ENCODE measurements around the gene NEU2.
"Not testable (repeated sequence)": the region's sequence is repeated elsewhere in the genome, so short reads cannot be mapped to it uniquely, and the experiment has no call there.

NEU2 gene

GRCh38 chr2:233036162-233036838 is 3.8 kb downstream of the NEU2 start:
- DNase-seq = no peak

DNA sequence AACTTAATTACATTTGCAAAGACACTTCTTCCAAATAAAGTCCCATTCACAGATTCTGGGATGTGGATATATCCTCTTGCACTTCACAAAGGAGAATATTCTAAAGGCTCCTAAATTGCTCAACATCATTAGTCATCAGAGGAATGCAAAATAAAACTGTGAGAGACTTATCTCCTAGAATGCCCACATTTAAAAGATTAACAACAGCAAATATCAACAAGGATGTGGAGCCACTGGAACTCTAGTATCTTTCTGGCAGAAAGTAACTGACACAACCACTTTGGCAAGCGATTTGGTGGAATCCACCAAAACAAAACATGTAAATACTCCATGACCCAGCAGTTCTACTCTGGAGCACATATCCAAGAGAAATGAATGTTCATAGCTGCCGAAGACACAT is 4.6 kb downstream of the NEU2 start:
- peak; percentile 31 for DNase-seq

GRCh38 chr2:233039212-233039845 is 6.9 kb downstream of the NEU2 start:
- DNase-seq = no peak

DNA sequence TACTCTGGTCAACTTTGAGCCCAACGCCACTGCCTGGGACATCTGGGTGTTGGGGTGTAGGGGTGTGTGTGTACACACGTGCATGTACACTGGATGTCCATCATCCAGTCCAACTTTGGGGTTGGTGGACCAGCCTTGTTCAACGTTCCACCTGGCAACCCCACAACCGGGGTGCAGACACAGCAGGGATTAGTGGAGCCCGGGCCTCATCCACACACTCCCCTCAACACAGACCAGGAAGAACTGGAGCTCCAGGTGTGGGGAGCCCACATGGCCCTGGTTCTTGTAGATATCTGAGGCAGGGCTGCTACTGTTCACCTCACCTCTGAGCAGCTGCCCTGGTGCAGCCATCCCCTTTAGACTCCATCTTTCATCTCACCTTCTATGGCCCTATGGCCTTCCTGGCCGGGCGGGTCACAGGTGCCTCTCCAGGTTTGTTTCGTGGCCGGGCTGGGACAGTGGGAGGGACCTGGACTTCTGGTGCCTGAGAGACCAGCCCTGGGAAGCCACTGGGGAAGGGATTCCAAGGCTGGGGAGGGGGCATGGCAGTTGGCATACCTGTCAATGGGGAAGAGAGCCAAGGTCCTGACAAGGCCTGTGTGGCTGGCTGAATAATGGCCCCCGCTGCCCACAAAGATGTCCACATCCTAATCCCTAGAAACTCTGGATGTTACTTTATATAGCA is 7.5 kb downstream of the NEU2 start:
- DNase-seq = no peak

DNA sequence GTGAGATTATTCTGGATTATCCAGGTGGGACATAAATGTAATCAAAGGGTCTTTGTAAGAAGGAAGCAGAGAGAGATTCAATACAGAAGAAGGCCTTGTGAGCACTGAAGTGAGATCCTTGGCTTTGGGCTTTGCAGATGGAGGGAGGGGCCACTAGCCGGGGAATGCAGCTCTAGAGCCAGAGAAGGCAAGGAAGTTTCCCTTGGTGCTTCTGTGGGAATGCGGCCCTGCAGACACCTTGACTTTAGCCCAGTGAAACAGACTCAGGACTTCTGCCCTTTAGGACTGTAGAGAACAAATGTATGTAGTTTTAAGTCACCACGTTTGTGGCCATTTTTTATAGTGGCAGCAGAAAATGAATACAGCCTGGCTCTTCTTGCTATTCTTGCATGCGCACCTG is 8.1 kb downstream of the NEU2 start:
- no peak for DNase-seq

DNA sequence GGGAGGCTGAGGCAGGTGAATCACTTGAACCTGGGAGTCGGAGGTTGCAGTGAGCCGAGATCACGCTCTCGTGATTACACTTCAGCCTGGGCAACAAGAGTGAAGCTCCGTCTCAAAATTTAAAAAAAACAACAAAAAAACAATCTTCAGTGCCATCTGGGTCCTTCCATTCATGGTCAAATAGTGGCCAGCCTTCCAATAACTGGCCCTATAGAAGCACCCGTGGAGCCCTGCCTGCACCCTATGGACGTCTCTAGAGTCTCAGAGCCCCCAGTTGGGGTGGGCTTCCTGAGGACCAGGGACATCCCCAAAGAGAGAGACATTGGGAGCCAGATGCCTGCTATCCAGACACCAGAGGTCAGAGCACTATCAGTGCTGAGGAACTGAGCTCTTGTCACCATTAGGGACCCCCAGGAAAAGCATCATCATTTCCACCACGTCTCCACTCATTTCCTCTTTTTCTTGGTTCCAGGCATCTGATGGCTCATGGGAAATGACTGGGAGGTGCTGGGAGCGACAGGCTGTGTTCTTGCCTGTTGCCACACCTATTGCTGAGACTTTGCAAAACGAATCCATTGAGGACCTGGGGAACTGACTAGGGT is 9.4 kb downstream of the NEU2 start:
- no peak for DNase-seq

DNA sequence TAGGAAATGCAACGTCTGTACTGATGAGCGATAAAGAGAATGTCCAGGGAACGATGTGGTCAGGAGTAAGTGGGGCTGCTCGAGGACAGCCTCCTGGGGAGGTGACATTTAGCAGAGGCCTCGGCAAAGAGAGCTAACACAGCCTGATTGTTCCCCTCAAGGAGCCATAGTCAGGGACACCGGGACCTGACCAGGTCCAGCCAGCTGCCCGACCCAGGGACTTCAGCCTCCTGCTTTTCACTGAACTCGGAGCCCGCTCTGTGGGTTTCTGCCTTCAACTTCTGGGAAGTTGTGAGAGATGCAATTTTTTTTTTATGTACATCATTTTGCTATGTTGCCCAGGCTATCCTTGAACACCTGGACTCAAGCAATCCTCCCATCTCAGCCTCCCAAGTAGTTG is 10.1 kb downstream of the NEU2 start:
- DNase-seq = no peak

DNA sequence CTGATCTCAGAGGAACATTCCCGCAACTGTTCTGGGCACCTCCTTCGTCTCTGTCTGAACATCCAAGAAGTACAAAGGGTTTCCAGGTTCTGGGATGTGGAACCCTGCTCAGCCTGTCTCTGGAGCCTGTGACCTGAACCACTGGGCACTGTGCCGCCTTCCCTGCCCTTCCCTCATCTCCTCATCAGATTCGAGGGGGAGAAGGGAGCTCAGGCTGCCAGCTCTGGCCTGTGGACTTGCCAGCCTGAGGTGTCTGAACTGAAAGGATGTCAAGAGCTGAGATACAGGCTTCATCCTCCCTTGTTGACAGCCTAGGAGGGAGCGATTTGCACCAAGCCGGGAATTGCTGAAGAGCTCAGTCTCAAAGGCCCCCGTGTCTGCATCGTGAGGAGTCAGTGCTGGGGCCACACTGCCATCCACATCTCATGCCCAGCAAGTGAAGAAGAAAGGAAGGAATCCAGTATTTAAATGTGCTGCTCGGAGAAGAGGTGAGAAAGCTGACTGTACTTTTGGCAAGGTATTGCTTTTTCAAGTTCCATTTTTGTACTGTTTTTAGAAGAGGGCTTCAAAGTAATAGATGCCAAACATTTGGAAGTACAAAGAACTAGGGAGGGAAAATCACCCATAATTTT is 12.6 kb downstream of the NEU2 start:
- no peak for DNase-seq

GRCh38 chr2:233047206-233047605 is 14.7 kb downstream of the NEU2 start:
- no peak for DNase-seq

- no peak for DNase-seq
These were observed 15.2 kb downstream of the NEU2 start for GRCh38 chr2:233047667-233048066.

GRCh38 chr2:233048569-233049193 is 16.2 kb downstream of the NEU2 start:
- DNase-seq = no peak

GRCh38 chr2:233049194-233049761 is 16.8 kb downstream of the NEU2 start:
- DNase-seq = no peak

GRCh38 chr2:233051241-233052149 is 19.0 kb downstream of the NEU2 start:
- DNase-seq = peak; percentile 35

GRCh38 chr2:233052517-233052916 is 20.0 kb downstream of the NEU2 start:
- not testable (repeated sequence) for DNase-seq

- DNase-seq = peak; percentile 26
These were observed 21.7 kb downstream of the NEU2 start for GRCh38 chr2:233053928-233054784.

- no peak for DNase-seq
These were observed 22.9 kb downstream of the NEU2 start for GRCh38 chr2:233055362-233055761.

DNA sequence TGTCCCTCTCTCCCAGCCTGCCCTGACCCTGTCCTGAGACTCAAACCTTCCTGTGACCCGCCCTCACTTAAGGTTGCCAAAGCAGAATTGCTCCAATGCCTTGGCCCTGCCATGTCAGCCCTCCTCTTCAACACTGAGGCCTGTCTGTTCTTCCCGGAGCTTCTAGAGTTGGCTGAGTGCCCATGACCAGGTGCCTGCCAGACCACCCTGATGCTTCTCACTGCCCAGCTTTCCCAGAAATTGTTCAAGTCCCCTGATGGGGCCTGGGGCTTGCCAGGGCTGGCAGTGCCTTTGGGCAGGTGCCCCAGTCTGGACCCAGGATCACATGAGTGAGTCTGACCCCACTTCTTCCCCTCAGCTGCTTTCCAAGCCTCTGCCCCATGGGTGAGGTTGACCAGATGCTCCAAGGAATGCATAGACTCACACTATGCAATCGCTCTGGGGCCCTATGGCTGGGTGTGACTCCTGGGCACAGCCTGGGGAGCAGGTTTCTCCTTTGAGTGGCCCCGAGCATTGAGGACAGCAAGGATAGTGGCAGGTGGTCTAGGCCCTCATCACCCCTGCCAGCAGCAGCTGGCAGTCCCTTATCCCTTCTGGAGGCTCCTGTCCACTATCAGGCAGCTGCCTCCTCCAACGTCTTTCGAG is 24.6 kb downstream of the NEU2 start:
- DNase-seq = no peak

- DNase-seq = no peak
These were observed 26.5 kb downstream of the NEU2 start for GRCh38 chr2:233058717-233059546.

- DNase-seq = no peak
These were observed 27.0 kb downstream of the NEU2 start for GRCh38 chr2:233059547-233059796.

Measured in fibroblast of skin of right quadriceps (primary cell).